Activated naive CD4-positive, alpha-beta T cell treated with Interleukin-2 at 50 U/mL for 16 hours (primary cell): ENCODE measurements around the gene CELA3B.
A peak's percentile ranks its signal among the peaks of the same experiment; 100 is the strongest.
"Not testable (repeated sequence)": the region's sequence is repeated elsewhere in the genome, so short reads cannot be mapped to it uniquely, and the experiment has no call there.

Experiments
- DNase-seq: peaks from one replicate; pipeline ENCODE4 v3.0.0-alpha.2; 2020

The CELA3B gene

GRCh38 chr1:21980515-21981220 is 3.8 kb downstream of the CELA3B start:
- not testable (repeated sequence) for DNase-seq

- not testable (repeated sequence) for DNase-seq
Observed at GRCh38 chr1:21981253-21981652, 4.4 kb downstream of the CELA3B start.

- not testable (repeated sequence) for DNase-seq
Observed at GRCh38 chr1:21982122-21982521, 5.3 kb downstream of the CELA3B start.

- DNase-seq = not testable (repeated sequence)
Observed at GRCh38 chr1:21983539-21983938, 6.7 kb downstream of the CELA3B start.

GRCh38 chr1:21985893-21986292 is 9.1 kb downstream of the CELA3B start:
- not testable (repeated sequence) for DNase-seq

- DNase-seq = not testable (repeated sequence)
Observed at GRCh38 chr1:21986386-21986785, 9.6 kb downstream of the CELA3B start.

- not testable (repeated sequence) for DNase-seq
Observed at GRCh38 chr1:21989672-21990393, 13.0 kb downstream of the CELA3B start.

- DNase-seq = not testable (repeated sequence)
Observed at GRCh38 chr1:21992186-21992585, 15.4 kb downstream of the CELA3B start.

- DNase-seq = not testable (repeated sequence)
Observed at GRCh38 chr1:21994716-21995115, 17.9 kb downstream of the CELA3B start.

GRCh38 chr1:21996663-21996970 is 19.8 kb downstream of the CELA3B start:
- DNase-seq = not testable (repeated sequence)

- DNase-seq = not testable (repeated sequence)
Observed at GRCh38 chr1:21997891-21998623, 21.2 kb downstream of the CELA3B start.

GRCh38 chr1:21998624-21999294 is 21.9 kb downstream of the CELA3B start:
- DNase-seq = not testable (repeated sequence)

- DNase-seq = not testable (repeated sequence)
Observed at GRCh38 chr1:21999645-22000044, 22.8 kb downstream of the CELA3B start.

GRCh38 chr1:22001409-22001808 is 24.6 kb downstream of the CELA3B start, which contains the start of gene CELA3A:
Gene CELA3A (plus strand): TSS chr1:22001657. CDS start chr1:22001675, 18 bp downstream.
- DNase-seq = no peak

- not testable (repeated sequence) for DNase-seq
Observed at GRCh38 chr1:22002461-22002860, 25.6 kb downstream of the CELA3B start.

GRCh38 chr1:22002875-22003274 is 26.1 kb downstream of the CELA3B start:
- DNase-seq = not testable (repeated sequence)

- DNase-seq = not testable (repeated sequence)
Observed at GRCh38 chr1:22003959-22004358, 27.1 kb downstream of the CELA3B start.

- DNase-seq = peak; percentile 19
Observed at GRCh38 chr1:22005261-22006149, 28.7 kb downstream of the CELA3B start.

- DNase-seq = not testable (repeated sequence)
Observed at GRCh38 chr1:22006736-22007135, 29.9 kb downstream of the CELA3B start.

GRCh38 chr1:22007262-22007661 is 30.4 kb downstream of the CELA3B start:
- not testable (repeated sequence) for DNase-seq

- not testable (repeated sequence) for DNase-seq
Observed at GRCh38 chr1:22009566-22009965, 32.7 kb downstream of the CELA3B start.

- DNase-seq = not testable (repeated sequence)
Observed at GRCh38 chr1:22012752-22013151, 35.9 kb downstream of the CELA3B start.
